Activated CD4-positive, alpha-beta T cell treated with anti-CD3 and anti-CD28 coated beads for 4 hours (primary cell): Measurements from ENCODE around the gene MCIDAS.

ENCODE experiments used
- DNase-seq, 2 donors: peaks; one replicate each; pipeline ENCODE4 v3.0.0-alpha.2; 2020

MCIDAS gene

DNA sequence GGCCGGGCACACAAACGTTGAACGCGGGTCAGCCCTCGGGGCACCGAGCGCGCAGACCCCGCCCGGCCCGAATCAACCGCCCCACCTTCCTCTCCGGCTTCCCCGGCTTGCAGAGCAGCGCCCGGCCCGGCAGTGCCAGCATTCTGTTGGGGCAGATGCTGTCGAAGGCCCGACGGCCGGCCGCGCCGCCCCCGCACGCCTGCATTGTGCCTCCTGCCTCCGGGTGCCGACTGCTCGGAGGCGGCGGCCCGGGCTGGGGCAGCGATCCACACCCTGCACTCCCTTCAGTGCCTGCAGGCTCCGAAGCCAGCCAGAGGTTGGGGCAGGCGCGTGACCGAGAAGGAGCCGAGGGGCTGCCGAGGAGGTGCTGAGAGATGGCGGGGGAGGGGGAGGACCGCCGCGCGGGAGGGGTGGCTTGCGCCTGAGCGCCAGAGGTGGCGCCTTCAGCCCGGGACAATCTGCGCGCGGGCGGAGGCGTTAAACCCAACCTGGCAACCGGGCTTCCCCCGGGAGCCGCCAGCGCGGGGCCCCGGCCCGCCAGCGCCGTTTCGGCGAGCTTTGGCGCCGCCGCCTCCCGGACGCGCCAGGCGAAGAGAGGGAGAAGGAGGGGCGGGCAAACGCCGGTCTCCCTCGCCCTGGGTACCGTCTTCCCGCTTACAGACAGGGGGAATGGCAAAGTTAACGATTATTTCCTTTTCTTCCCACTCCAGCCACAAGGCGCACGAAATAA lies at the start of gene MCIDAS:
TSS of gene MCIDAS (minus strand) at position 382 of the 730 bp plus-strand sequence. CDS start at position 205, 177 bp downstream.
- DNase-seq: peak; percentile 55 to 57

- no peak for DNase-seq
Measured at GRCh38 chr5:55276771-55277170, 49.7 kb upstream of the MCIDAS start.

GRCh38 chr5:55258339-55258738 lies 31.2 kb upstream of the MCIDAS start:
- DNase-seq: no peak

DNA sequence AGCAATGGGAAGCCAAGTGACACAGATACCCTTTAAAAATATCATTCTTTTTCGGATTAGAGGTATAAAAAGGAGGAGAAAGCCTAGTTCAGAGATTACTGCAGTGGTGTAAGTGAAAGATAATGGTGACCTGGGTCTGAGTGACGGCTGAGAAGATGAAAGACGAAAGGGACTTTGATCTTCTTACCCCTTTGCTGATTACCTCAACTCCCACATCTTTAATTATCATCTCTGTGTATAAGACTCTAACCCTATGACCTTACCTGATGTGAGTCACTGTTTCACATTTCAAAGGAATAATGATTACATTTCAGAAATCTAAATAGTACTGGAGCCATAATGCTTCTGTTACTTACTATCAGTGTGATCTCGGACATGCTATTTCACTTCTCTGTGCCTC lies 27.7 kb upstream of the MCIDAS start:
- DNase-seq: no peak

GRCh38 chr5:55250064-55250463 lies 22.9 kb upstream of the MCIDAS start:
- DNase-seq: no peak

DNA sequence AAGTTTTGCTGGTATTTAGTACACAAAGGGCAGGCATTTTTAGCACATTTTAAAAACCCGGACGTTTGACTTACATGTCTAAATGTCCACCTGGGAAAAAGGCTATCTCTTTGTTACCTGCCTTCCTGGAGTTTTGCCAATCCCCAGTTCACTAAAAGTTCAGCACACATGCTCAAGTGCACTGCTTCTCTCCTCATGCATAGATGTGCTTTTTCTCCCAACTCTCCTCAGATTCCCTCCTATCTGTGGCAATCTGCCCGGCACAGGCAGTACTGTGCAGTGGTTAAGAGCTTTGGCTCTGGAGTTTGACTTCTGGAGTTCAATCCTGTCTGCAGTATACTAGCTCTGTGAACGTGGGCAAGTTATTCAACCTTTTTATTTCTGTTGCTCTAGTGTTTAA lies 14.6 kb upstream of the MCIDAS start:
- DNase-seq: no peak

GRCh38 chr5:55236800-55237199 lies 9.7 kb upstream of the MCIDAS start:
- no peak for DNase-seq

DNA sequence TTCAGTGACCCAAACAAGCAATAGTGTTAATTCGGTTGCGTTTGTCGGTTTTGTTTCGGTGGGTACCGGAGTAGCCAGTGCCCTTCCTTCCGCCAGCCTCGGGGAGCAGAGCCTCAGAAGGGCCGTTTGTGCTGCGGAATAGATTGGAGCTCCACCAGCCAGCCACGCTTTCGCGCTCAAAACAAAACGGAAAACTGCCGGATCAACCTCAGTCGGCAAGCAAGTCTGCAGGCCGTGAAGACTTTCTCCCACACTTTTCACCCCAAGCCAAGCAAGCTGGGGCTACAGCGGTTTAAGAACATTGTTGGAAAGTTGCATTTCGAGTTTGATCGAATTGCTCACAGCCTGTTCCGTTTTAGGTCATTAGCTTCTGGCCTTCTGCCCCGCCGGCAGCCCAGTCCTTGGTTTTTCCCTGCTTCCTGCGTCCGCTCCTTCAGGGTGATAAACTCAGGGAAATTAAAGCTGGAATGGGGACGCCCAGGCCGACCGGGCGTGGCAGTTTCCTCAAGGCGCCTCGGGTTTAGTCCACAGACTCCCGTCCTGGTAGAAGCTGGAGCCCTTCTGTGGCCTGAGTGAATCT lies 7.1 kb upstream of the MCIDAS start:
- no peak for DNase-seq

GRCh38 chr5:55232985-55233928 lies 6.1 kb upstream of the MCIDAS start, which contains the start of gene CCNO:
Gene CCNO, minus strand, starts transcription at chr5:55233608. Its CDS starts 85 bp downstream, at chr5:55233523.
- DNase-seq: peak; percentile 44 to 45

DNA sequence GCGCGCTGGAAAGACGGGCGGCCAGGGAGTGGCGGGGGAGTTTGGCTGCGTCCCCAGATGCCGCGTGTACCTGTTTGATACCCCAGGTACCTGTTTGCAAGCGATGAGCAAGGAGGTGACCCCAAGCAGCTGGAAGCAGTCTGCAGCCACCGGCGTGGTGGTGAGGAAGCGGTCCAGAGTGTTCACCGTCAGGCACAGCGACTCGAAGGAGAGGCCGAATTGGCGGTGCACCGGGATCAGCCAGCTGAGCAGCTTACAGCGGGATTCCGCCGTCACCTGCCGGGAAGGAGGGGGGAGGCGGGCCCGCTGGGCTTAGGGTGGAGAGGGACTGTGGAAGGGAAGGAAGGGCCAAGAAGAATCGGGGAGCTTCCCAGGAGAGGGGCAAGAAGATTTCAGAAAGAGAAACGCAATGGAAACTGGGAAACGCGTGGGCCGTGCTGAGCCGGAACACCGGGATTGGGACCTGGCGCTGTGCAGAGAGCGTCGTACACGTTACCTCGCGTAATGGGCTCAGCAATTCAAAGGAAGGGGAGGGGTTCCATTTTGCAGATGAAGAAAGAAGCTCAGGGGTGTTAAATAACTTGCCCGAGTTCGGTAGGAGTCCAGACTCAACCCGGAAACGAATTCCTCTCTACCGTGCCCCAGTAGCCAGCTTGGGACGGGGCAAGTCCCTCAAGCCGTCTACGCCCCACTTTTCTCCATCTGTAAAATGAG lies 5.3 kb upstream of the MCIDAS start:
- no peak for DNase-seq

DNA sequence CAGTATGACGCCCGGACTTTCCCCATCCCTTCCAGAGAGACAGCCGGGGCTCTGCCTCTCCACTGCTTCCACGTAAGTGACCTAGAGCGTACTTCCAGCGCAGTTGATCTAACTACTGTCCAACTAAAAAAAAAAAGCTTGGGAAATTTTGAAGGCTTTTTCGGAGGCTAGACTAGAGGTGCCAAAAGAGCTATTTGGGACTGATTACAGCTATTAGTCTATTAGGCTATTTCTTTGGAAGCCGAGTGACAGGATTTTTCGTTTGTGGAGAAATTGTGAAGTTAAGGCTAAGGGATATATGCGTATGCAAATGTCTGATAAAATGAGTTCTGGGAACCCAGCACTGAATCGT lies 4.8 kb upstream of the MCIDAS start:
- no peak for DNase-seq

DNA sequence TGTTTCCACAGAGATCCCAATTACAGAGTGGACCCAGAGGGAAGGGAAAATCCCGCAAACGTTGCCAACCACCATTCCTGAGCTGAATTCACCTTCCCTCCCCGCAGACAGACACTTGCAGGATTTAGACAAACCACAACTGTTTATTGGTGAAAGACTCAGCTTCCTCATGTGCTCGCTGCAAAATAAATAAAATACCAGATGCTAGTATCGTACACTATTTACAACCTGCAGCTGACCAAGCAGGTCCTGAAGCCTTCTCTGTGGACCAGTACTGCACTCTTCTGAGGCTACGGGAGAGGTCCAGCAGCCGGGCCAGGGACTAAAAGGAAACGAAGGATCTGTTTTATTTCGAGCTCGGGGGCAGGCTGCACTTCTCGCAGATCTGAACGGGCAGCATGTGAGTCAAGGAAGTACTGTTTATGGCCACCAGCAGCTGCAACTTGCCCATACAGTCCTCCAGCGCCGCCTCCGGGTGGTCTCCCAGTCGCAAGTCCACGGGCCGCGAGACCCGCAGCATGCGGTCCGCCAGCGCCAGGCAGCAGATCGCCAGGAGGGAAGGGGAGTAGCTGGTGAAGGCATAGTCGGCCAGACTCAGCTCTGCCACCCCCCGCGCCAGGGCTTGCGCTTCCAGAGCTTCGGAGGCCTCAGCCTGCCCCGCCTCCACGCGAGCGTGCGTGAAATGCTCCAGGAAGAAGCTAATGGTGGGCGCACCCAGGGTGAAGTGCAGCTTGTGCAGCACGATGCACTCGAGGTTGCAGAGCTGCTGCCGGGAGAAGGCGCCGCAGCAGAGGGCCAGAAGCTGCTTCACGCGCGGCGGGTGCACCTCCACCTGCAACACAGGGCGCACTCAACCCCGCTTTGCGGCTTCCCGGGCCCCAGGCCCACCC lies 4.2 kb upstream of the MCIDAS start:
- DNase-seq: no peak

GRCh38 chr5:55230086-55230629 lies 3.0 kb upstream of the MCIDAS start:
- no peak for DNase-seq

DNA sequence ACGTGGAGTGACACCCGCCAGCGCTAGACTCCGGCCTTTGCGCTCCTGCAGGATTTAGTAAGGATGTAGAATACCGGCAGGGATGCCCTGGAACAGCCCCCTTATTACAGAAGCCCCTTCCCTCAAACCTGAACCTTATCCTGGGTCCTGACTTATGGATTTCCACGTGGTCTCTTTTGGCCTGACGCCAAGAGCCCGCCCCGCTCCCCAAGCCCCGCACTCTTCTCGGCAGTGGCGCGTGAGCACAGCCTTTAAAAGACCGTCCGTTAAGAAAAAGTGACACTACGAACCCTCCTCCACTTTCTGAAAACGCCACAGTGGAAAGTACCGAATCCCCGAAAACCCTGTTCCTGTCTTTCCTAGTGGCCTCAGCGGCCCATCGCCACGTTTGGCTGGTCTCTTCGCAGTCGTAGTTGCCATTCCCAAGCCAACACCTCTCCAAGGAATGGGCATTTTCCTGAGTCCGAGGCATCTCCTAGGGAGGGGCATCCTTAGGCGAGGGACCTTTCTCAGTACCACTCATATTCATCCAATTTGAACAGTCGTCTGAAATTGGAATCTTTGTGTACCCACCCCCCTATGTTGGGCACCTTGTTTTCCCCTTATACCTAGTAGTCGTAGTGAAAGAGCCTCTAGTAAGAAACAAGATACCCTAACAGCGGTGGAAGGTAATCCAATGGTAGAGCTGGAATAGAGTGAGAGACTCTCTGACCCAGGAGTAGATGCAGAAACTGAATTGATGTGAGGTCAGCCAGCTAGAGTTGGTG lies 732 bp upstream of the MCIDAS start:
- no peak for DNase-seq

DNA sequence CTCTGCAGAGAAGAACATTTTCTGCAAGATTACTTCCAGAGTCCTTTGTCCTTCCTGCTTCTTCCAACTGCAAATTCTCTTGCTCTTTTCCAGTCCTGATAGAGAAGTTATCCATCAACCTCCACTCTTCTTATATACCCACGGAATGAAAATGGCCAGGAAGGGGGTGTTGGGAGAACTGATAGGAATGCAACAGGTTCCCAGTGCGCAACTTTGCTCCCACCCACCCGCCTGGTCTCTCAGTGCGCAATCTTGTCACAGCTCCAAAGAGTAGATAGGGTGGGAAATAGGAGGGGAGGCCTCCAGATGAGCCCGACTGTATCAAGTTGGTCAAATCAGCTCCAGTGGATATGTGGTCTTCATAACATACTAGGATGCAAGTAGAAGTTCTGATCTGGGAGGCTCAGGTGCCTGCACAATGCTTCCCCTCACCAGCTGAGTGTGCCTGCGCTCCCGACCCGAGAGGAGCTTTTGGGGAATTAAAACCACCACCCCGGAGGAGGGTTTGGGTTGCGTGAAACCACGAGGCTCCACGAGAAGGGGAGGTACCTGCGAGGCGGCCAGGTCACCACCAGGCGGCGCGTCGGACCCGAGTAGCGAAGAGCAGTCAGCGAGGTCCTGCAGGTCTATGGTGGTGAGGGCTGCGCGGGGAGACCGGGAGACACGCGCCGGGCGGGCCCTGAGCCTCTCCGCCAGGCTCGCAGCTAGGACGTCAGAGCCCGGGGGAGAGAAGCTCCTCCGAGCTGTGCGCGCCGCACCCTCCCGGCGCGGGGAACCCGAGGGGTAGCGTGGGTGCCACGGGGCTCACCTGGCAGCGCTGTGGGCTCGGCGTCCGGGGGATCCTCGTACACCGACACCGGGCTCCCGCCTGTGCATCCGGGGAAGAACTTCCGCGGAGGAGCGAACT lies 835 bp downstream of the MCIDAS start:
- DNase-seq: no peak

- no peak for DNase-seq
Measured at GRCh38 chr5:55225346-55225745, 1.8 kb downstream of the MCIDAS start.

- DNase-seq: no peak
Measured at GRCh38 chr5:55223812-55224240, 3.3 kb downstream of the MCIDAS start.

GRCh38 chr5:55222985-55223811 lies 3.9 kb downstream of the MCIDAS start:
- DNase-seq: no peak
